GM12801 (cell line): ENCODE measurements around the gene LRRC8E.

Experiments used
- CTCF ChIP-seq: IDR thresholded peaks from one replicate; pipeline ENCODE4 v1.5.1; 2011; ENCODE audit warnings: control low read depth; ENCODE audit not compliant: insufficient read length; ENCODE audit errors: extremely low read depth

LRRC8E gene

GRCh38 chr19:7850945-7851622 lies 37.2 kb upstream of the LRRC8E start:
- no peak for TF ChIP-seq CTCF

- no peak for TF ChIP-seq CTCF
Observed at GRCh38 chr19:7851623-7852500, 36.4 kb upstream of the LRRC8E start.

DNA sequence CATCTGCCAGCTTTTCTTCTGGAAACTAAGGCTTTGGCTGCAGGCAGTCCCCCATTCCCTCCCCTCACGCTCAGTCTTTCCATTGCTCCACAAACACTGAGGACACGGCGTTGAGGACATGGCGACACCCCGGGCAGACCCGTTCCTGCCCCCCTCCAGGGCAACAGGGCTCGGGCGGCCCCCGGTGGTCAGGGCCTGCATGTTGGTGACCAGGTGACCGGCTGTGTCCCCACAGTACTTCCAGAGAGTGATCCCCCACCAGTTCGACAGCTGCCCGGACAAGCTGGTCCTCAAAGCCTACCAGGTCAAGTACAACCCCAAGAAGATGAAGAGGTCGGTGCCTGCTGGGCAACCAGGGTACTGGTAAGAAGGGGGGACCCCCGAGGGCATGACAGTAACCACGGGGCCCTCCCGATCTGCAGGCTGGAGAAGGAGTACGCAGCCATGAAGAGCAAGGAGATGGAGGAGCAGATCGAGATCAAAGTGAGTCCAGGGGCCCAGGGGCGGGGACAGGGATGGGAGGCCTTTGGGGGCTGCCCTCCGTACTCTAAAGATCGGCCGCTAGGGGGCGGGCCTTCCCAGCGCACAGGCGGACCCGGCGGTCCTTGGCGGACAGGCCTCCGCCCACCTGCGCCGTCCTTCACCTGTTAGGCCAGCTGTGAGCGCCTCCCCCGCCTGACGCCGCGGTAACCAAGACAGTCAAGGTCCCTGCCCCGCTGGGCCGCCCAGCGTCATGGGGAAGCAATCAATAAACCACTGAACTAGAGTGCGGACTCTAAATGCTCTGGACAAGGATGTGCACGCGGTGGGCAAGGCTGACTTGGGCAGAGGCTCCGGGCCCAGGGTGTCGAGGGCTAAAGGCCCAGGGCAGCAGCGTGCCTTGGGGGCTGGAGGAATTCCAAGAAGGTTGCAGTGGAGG lies 35.2 kb upstream of the LRRC8E start:
- no peak for TF ChIP-seq CTCF

DNA sequence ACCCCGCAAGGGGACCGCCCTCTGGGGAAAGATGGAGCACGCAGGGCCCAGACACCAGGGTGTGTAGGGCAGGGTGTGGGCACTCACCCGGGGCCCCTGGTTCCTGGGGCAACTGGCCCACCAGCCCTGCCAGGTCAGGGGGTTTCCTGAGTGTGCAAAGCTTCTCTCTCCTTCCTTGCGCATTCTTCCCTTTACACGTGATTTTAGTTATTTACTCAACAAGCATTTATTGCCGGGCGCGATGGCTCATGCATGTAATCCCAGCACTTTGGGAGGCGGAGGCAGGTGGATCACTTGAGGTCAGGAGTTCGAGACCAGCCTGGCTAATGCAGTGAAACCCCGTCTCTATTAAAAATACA lies 34.6 kb upstream of the LRRC8E start:
- no peak for TF ChIP-seq CTCF

GRCh38 chr19:7855426-7856108 lies 32.7 kb upstream of the LRRC8E start:
- TF ChIP-seq CTCF: no peak

- TF ChIP-seq CTCF: no peak
Observed at GRCh38 chr19:7856109-7856591, 32.2 kb upstream of the LRRC8E start.
